GM19452 (cell line): ENCODE measurements around the gene NPAT.
"Not testable (repeated sequence)": the region's sequence is repeated elsewhere in the genome, so short reads cannot be mapped to it uniquely, and the experiment has no call there.

Experiments
- ATAC-seq: cut with Tn5 transposase; IDR thresholded peaks from one replicate; pipeline ENCODE4 v1.9.1; 2021; ENCODE audit not compliant: unreplicated experiment

NPAT gene

DNA sequence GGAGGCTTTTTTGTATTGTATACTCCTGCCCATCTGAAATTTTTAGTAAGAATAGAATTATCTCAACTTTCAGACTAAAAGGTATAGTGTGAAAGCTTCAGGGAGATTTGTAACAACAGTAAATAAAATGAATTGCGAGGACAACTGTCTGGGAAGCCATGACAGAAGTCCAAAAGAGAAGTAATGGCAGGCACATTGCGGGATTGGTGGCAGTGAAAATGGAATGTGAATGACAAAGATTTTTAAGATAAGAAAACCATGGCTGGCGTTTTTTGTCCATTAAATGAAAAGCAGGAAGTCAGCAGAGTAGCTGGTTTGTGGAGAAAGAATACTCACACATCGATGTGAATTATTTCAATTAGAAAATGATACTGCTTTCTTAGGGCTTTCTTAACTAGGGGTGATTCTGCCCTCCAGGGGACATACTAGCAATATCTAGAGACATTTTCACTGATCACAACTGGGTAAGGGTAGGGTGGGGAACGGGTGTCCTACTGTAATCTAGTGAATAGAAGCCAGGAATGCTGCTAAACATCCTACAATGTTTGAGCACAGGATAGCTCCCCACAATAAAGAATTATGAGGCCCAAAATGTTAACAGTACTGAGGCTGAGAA, 1.6 kb downstream of the NPAT start:
- no peak for ATAC-seq

DNA sequence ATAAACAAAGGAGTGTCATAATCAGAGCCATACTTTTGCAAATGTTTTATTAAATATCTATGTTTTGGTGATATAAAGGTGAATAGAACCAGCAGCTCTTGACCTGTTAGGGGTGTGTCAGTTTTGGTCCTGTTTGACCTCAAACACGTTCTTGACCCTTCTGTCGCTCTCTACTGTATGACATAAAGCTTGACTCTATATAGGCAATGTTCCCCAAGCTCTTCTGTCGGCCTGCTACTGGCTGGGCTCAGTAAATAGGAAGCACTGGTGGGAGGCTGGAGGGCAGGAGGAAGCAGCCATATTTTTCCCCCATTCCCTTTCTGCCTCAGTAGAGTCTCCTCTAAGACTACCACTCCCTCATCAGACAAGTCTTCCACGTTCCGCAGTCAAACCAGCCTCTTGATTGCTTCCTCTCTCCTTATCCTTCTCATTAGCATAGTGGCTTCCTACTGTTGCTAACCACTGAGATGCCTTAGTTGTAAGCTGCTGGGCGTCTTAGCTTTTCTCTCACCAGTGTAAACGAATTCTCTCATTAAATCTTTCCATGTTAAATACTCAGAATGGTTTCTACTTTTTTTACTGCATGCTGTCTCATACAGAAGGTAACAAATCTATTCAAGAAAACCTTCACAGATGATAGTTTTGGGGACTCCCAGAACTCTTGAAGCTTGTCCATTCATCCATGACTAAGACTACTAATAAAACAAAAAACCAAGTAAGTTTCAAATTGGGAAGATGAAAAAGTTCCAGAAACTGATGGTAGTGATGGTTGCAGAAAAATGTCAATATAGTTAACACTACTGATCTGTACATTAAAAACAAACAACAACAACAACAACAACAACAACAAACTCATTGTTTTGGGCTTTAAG, 3.3 kb downstream of the NPAT start:
- no peak for ATAC-seq

GRCh38 chr11:108218455-108218854, 4.0 kb downstream of the NPAT start:
- ATAC-seq: no peak

- ATAC-seq: no peak
Measured at GRCh38 chr11:108216988-108217387, 5.5 kb downstream of the NPAT start.

GRCh38 chr11:108213784-108214183, 8.7 kb downstream of the NPAT start:
- ATAC-seq: no peak

DNA sequence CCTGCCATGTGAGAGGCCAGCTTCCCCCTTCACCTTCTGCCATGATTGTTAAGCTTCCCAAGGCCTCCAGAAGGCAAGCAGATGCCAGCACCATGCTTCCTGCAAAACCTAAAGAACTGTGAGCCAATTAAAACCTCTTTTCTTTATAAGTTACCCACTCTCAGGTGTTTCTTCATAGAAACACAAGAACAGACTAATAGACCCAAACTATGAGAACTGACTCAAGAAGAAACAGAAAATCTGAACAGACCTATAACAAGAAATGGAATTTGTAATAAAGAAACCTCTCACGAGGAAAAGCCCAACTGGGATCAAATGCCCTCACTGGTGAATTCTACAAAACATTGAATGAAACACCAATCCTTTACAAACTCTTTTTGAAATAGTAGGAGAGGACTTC, 12.0 kb downstream of the NPAT start:
- ATAC-seq: no peak

DNA sequence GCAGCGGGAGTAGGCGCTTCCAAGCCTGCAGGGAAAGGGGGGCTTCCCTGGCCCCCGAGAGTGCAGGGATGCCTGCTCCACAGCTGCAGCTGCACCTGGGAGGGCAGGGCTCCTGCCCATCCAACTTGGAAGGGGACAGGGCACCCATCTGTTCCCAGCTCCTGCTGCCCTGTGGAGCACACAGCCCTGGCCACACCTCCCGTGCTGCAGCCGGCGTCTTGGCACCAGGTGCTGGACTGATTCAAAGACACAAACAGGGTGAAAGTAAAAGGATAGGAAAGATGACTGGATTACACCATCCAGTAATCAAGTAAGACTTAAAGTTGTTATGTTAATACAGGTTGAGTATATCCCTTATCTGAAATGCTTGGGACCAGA, 14.8 kb downstream of the NPAT start:
- no peak for ATAC-seq

- ATAC-seq: no peak
Measured at GRCh38 chr11:108206969-108207682, 15.3 kb downstream of the NPAT start.

DNA sequence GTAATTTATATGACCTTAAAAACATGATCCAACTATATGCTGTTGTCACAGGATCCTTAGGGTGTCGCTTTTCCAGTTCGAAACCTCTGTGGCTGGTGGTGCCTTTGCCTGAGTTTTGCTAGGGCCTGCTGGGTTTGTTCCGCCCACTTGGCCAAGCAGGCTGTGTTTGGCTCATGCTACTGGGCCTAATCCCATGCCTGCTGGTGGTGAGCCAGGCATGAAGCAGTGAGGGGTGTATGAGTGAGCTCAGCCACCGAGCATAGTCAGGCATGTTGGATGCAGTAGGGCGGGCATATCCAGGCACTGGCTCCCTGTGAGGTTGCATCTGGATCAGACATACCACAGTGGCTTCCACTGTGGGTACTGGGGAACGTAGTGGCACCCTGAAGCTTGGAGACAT, 16.3 kb downstream of the NPAT start:
- ATAC-seq: no peak

DNA sequence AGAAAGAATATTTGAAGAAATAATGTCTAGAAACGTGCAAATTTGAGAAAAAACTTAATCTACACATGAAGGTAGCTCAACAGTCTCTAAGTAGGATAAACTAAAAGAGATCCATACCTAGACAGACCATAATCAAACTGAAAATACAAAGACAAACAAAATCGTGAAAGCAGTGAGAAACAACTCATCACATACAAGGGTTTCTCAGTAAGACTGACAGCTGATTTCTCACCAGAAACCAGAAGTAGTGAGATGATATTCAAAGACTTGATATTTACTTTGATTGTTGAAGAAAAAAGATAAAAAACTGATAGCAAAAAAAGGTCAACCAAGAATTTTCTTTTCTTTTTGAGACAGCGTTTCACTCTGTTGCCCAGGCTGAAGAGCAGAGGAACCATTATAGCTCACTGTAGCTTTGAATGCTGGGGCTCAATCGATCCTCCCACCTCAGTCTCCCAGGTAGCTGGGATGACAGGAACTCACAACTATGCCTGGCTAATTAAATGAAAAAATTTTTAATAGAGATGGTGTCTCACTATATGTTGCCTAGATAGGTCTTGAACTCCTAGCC, 17.4 kb downstream of the NPAT start:
- no peak for ATAC-seq

GRCh38 chr11:108204376-108204775, 18.1 kb downstream of the NPAT start:
- no peak for ATAC-seq

DNA sequence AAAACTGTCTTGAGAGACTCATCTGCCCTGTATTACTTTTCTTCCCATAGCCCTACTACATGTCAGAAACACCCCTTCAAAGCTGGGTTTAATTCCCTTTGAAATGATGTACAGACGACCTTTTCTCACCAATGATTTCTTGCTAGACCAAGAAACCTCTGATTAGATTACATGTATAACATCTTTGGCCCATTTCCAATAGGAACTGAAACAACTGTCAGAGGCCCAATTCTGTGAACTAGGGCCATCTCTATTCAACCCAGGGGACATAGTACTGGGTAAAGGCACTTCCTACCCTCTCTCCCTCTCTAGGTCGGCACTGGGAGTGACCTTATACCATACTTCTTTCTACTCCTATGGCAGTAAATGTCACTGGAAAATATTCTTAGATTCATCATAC, 19.4 kb downstream of the NPAT start:
- ATAC-seq: no peak

DNA sequence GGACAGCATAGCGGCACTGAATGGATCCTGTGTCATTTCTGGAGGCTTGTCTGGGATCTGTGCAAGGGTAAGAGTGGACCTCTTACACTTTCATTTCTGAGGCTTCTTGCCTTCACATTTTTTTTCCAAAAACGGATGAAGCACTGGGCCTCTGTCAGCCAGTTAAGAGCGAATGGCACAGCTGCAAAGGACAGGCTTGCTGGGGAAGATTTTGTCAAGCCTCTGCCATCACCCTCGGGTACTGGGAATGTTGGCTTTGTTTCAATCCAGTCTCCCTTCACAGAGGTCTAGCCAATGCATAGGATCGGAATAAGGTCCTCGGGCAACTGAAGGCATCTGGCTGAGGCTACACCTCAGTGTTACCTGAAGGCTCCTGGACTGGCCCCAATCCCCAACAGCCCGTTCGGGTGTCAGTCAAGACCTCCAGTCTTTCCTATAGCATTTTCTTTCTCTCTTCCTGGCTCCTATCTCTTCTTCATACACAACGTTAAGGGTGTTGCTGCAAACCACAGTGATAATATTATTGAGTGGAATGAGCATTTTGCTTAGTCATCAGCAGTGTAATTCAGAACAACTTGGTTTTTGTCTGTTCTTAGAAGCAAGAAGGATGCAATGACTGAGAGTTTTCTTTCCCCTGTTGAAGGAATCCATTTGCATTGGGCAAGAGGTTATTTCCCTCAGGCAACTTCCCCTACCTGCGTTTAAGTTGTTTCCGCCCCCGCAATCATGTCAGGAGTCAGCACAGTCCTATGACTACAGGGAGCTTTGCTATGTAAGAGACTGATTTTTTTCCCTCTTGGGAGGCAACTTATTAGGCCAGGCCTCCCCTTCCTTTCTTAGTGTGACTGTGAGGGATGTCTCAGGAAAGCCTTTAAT, 22.8 kb downstream of the NPAT start:
- ATAC-seq: peak; percentile 57

DNA sequence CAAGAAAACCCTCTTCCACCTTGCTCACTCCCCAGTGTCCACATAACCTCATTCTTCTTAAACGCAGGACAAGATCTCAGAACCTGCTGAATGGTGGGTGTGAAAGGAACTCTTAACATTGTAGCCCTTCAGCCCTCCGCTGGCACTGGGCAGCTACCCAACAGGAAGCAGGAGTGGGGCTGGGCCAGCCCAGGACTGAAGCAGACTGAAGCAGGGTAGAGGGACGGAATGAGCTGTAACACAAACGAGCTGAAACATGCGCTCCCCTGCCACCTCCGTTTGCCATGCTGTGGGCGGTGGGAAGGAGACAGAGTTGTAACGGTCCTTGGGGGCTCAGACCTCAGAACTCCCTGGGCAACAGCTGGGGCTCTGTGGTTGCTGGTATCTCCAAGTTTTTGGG, 23.6 kb downstream of the NPAT start:
- ATAC-seq: no peak

DNA sequence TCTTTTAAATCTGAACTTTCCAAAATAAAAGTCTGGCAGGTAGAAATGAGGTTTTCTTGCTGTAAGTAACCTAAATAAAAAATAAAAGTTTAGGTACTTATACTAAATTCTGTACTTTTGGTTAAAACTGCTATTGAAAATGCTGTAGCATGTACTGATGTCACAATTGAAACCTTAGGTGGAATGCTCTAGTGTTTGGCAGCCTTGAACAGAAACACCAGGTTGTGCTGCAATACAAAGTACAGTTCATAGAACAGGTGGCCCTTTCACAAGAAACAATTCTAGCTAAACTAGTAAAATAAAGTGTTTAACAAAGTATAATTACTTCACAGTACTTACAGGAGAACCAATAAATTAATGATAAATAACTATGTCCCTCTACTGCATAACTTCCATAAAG, 25.1 kb downstream of the NPAT start:
- ATAC-seq: no peak

DNA sequence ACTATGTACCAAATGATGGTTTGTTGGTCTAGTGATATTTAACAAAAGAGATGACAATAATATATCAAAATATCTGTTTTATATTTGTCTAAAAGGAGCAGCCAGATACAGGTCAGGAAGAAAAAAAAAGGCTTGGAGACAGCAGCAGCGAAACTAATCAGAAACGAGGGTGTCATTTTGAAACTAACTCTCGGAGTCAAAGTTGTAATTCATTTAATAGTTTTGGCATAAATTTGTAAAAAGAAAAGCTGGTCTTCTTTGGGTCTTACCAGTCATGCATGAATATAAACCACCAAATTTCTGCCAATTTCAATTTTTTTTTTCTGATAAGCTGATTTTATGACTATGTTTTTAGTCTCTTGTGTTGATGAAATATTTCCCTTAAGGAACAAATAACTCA, 25.5 kb downstream of the NPAT start:
- ATAC-seq: no peak

GRCh38 chr11:108193725-108194124, 28.7 kb downstream of the NPAT start:
- ATAC-seq: no peak

DNA sequence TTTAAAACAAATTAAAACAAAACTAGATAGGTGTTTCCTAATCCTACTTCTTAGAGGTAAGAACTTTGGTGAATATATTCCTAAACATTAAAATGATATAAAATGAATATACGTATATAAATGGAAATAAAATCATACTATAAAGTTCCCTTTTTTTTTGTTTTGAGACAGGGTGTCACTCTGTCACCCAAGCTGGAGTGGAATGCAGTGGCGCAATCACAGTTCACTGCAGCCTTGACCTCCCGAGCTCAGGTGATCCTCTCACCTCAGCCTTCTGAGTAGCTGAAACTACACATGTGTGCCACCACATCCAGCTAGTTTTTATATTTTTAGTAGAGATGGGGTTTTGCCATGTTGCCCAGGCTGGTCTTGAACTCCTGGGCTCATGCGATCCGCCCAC, 44.9 kb downstream of the NPAT start:
- no peak for ATAC-seq

GRCh38 chr11:108170184-108170583, 52.3 kb downstream of the NPAT start:
- ATAC-seq: no peak

- ATAC-seq: no peak
Measured at GRCh38 chr11:108167624-108168023, 54.8 kb downstream of the NPAT start.

GRCh38 chr11:108162878-108163277, 59.6 kb downstream of the NPAT start:
- ATAC-seq: not testable (repeated sequence)
